ENCODE measurements around the gene SEC14L6. TPM values are rescaled to one million over a fixed set of nuclear protein-coding genes. Genes with fewer than 3 reads are reported as not detected.

Gene SEC14L6
- total RNA-seq, 1 donor from 2014 or later, result 17.2 TPM

GRCh38 chr22:30575859-30576258 lies 29.3 kb upstream of the SEC14L6 start:
- Histone ChIP-seq H3K4me1 (peaks cover 16% of the 10 kb centered on the region), H3K4me3 (no peak overlapping the region), H3K27ac (peak overlapping the region; percentile 55), H3K27me3 (no peaks in the 10 kb centered on the region), H3K9me3 (no peaks in the 10 kb centered on the region), H3K36me3 (peaks cover 57% of the 10 kb centered on the region)
- DNase-seq, result no peak
- TF ChIP-seq, protein P1, sequence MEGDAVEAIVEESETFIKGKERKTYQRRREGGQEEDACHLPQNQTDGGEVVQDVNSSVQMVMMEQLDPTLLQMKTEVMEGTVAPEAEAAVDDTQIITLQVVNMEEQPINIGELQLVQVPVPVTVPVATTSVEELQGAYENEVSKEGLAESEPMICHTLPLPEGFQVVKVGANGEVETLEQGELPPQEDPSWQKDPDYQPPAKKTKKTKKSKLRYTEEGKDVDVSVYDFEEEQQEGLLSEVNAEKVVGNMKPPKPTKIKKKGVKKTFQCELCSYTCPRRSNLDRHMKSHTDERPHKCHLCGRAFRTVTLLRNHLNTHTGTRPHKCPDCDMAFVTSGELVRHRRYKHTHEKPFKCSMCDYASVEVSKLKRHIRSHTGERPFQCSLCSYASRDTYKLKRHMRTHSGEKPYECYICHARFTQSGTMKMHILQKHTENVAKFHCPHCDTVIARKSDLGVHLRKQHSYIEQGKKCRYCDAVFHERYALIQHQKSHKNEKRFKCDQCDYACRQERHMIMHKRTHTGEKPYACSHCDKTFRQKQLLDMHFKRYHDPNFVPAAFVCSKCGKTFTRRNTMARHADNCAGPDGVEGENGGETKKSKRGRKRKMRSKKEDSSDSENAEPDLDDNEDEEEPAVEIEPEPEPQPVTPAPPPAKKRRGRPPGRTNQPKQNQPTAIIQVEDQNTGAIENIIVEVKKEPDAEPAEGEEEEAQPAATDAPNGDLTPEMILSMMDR (IDR thresholded peaks at IDR 0.05), result no peak
- no peak for ATAC-seq
- intact Hi-C loops (cut with DNase I), result no loop called here

DNA sequence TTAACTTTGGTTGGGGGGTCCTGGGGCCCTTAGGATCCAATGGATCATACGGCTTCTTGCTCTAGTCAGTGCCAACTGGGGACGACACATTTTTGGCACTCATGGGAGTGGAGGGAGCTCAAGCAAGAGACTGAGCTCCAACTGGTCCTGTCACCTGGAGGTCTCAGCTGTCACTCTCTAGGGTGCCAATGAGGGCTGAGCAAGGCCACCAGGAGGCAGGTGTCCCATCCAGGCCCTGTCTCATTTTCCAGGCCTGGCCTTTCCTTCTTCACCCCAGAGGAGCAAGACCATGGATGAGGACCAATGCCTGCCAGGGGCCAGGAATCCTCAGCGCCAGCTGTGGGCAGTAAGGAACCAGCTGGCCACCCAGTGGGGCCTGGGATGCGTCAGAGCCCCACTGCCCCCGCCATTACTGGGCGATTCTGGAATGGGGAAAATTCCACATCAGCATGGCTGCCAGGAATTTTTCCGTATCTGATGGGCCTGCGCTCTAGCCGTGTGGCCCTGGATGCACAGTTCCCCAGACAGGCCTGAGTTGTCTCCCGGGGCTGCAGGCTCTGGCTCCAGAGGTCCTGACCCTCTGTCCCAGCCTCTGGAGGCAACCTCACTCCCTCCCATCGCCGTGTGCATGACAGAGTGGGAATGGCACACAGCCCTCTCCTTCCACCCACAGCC lies 28.6 kb upstream of the SEC14L6 start:
- Histone ChIP-seq H3K4me1 (peaks cover 16% of the 10 kb centered on the region), H3K36me3 (peaks cover 50% of the 10 kb centered on the region), H3K9me3 (no peaks in the 10 kb centered on the region), H3K27ac (peak overlapping the region; percentile 55), H3K4me3 (no peak overlapping the region), H3K27me3 (no peaks in the 10 kb centered on the region)
- ATAC-seq (peak; percentile 46), DNase-seq (no peak)
- intact Hi-C loops (cut with DNase I), result no loop called here
- TF ChIP-seq, protein P1 (IDR thresholded peaks at IDR 0.05), result no peak

GRCh38 chr22:30574095-30574981 lies 27.8 kb upstream of the SEC14L6 start, which contains the start of gene GAL3ST1:
Gene GAL3ST1 (minus strand): TSS chr22:30574665. CDS start chr22:30557392, 17,273 bp downstream.
- Histone ChIP-seq H3K9me3 (no peaks in the 10 kb centered on the region), H3K36me3 (peaks cover 42% of the 10 kb centered on the region), H3K27me3 (no peaks in the 10 kb centered on the region), H3K27ac (peak within 1 kb of the TSS; percentile 55), H3K4me3 (peak within 1 kb of the TSS; percentile 16), H3K4me1 (peaks cover 16% of the 10 kb centered on the region)
- DNase-seq (no peak), ATAC-seq (peak; percentile 58)
- TF ChIP-seq, protein P1 (IDR thresholded peaks at IDR 0.05), result no peak
- intact Hi-C loops (cut with DNase I), result no loop called here

GRCh38 chr22:30573594-30574094 lies 27.1 kb upstream of the SEC14L6 start:
- Histone ChIP-seq H3K36me3 (peaks cover 35% of the 10 kb centered on the region), H3K4me3 (peak overlapping the region; percentile 16), H3K9me3 (no peaks in the 10 kb centered on the region), H3K4me1 (peaks cover 16% of the 10 kb centered on the region), H3K27ac (peak overlapping the region; percentile 42), H3K27me3 (no peaks in the 10 kb centered on the region)
- TF ChIP-seq, protein P1 (IDR thresholded peaks at IDR 0.05), result no peak
- ATAC-seq, result peak; percentile 43
- no peak for DNase-seq
- intact Hi-C loops (cut with DNase I), result no loop called here

DNA sequence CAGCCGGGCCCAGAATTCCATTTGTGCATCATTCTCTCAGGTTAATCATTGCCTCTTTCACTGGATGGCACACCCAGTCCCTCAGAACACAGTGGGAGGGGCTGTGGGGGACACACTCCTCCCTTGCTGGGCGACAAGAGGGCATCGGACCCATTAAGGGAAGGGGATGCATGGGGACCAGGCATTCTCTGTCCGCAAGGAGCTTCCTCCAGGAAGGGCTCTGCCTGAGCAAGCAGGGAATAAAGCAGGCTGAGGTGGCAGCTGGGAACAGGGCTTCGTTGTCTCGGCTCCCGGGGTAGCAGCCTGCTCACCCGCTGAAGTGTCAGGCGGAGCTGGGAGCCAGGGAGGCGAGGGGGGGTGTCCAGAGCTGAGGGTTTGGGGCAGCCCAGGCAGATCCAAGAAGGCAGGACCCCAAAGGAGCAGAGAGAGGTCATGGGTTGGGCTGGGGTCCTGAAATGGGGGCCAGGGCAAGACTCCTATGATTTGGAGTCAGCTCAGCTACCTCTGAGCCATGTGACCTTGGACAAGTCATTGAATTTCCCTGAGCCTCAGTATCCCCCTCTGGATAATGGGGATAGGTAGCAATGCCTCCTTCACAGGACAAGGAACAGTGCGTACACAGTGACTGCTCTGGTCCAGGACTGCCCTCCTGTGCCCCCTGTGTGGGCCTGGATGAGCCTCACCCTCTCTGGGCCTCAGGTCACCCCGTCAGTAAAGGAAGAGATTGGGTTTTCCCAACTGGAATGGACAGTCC lies 26.5 kb upstream of the SEC14L6 start:
- intact Hi-C loops (cut with DNase I), result no loop called here
- Histone ChIP-seq H3K4me1 (peaks cover 16% of the 10 kb centered on the region), H3K4me3 (no peak overlapping the region), H3K36me3 (peaks cover 29% of the 10 kb centered on the region), H3K27me3 (no peaks in the 10 kb centered on the region), H3K27ac (no peak overlapping the region), H3K9me3 (no peaks in the 10 kb centered on the region)
- TF ChIP-seq, protein P1 (IDR thresholded peaks at IDR 0.05), result no peak
- DNase-seq, result no peak
- ATAC-seq, result peak; percentile 36
